NCI-H2196 treated with DMSO at 0.1 percent for 48 hours (cell line): ENCODE measurements around the gene PHOX2A.

Source experiments
- DNase-seq: peaks from one replicate; lab custom pipeline; 2025; ENCODE audit not compliant: unreplicated experiment; lab: John Stamatoyannopoulos, UW

The PHOX2A gene

GRCh38 chr11:72189455-72190250 lies 54.3 kb downstream of the PHOX2A start:
- DNase-seq = no peak
